Astrocyte (in vitro differentiated cells and primary cell): Measurements from ENCODE around the gene MMP28. TPM values are rescaled to one million over a fixed set of nuclear protein-coding genes. Genes with fewer than 3 reads are reported as not detected.

Experiments used
- DNase-seq: peaks from one replicate; pipeline ENCODE4 v3.0.0-alpha.2; 2010; ENCODE audit warnings: low read depth
- FAIRE-seq: peaks from 2 replicates; lab custom pipeline; 2011; peaks lifted over from hg19 to GRCh38; lab: Jason Lieb, UNC
- H2AFZ ChIP-seq: 2 replicates; pipeline ENCODE4 v1.6.0; 2012; ENCODE audit warnings: low read depth, low read length, inconsistent platforms
- H3K27ac ChIP-seq: 2 replicates; pipeline ENCODE4 v1.5.1; 2011; ENCODE audit warnings: low read depth, low read length, inconsistent platforms
- H3K27me3 ChIP-seq: 2 replicates; pipeline ENCODE4 v1.6.0; 2011; ENCODE audit warnings: low read length, inconsistent platforms; ENCODE audit not compliant: insufficient read depth
- H3K36me3 ChIP-seq: 2 replicates; pipeline ENCODE4 v1.5.1; 2011; ENCODE audit warnings: low read length, inconsistent platforms; ENCODE audit not compliant: insufficient read depth
- H3K4me1 ChIP-seq: 2 replicates; pipeline ENCODE4 v1.5.1; 2011; ENCODE audit warnings: low read length, inconsistent platforms; ENCODE audit not compliant: insufficient read depth
- H3K4me2 ChIP-seq: 2 replicates; pipeline ENCODE4 v1.6.0; 2012; ENCODE audit warnings: low read length, inconsistent platforms
- H3K4me3 ChIP-seq: 2 replicates; pipeline ENCODE4 v1.5.1; 2011; ENCODE audit warnings: low read depth, mild to moderate bottlenecking, low read length, inconsistent platforms; ENCODE audit not compliant: insufficient read depth
- H3K79me2 ChIP-seq: 2 replicates; pipeline ENCODE4 v1.6.0; 2012; ENCODE audit warnings: mild to moderate bottlenecking, low read length, inconsistent platforms; ENCODE audit not compliant: insufficient read depth
- H3K9ac ChIP-seq: 2 replicates; pipeline ENCODE4 v1.6.0; 2012; ENCODE audit warnings: mild to moderate bottlenecking, low read length, inconsistent platforms
- H3K9me3 ChIP-seq: 2 replicates; pipeline ENCODE4 v1.5.1; 2012; ENCODE audit warnings: low read depth, mild to moderate bottlenecking, low read length, inconsistent platforms; ENCODE audit not compliant: insufficient read depth
- H4K20me1 ChIP-seq: 2 replicates; pipeline ENCODE4 v1.6.0; 2012; ENCODE audit warnings: low read length, inconsistent platforms; ENCODE audit not compliant: insufficient read depth
- H3K27ac Mint-ChIP-seq: one replicate; pipeline ENCODE4 v1.8.0; 2021; ENCODE audit warnings: mild to moderate bottlenecking, mixed read lengths; ENCODE audit not compliant: unreplicated experiment
- H3K27me3 Mint-ChIP-seq: one replicate; pipeline ENCODE4 v1.8.0; 2021; ENCODE audit warnings: low read depth, mixed read lengths; ENCODE audit not compliant: unreplicated experiment
- H3K36me3 Mint-ChIP-seq: one replicate; pipeline ENCODE4 v1.8.0; 2021; ENCODE audit warnings: low read depth, mixed read lengths; ENCODE audit not compliant: unreplicated experiment
- H3K4me1 Mint-ChIP-seq: one replicate; pipeline ENCODE4 v1.8.0; 2021; ENCODE audit warnings: low read depth, mixed read lengths; ENCODE audit not compliant: unreplicated experiment
- H3K4me3 Mint-ChIP-seq: one replicate; pipeline ENCODE4 v1.8.0; 2021; ENCODE audit warnings: mild to moderate bottlenecking, moderate library complexity, mixed read lengths; ENCODE audit not compliant: unreplicated experiment
- H3K9me3 Mint-ChIP-seq: one replicate; pipeline ENCODE4 v1.8.0; 2021; ENCODE audit warnings: mild to moderate bottlenecking, mixed read lengths; ENCODE audit not compliant: unreplicated experiment
- CTCF ChIP-seq: IDR thresholded peaks from 2 replicates; pipeline ENCODE4 v1.5.1; 2011; ENCODE audit warnings: low read depth, mild to moderate bottlenecking, inconsistent platforms, low read length, moderate library complexity; ENCODE audit not compliant: insufficient read depth
- EZH2 ChIP-seq: IDR thresholded peaks from 2 replicates; pipeline ENCODE4 v1.6.1; 2012; ENCODE audit warnings: mild to moderate bottlenecking, low read length, inconsistent platforms; ENCODE audit not compliant: insufficient read depth
- total RNA-seq: library from RNA; stranded (reverse); gene quantifications from 2 replicates; pipeline ENCODE4 v1.2.1, GENCODE V29; 2021

The MMP28 gene
- total RNA-seq, 1 donor from 2014 or later = 1.2 TPM

GRCh38 chr17:35793257-35793656 lies 2.2 kb downstream of the MMP28 start:
- no peaks in the 10 kb centered on the region for H4K20me1 ChIP-seq
- no peak overlapping the region for H3K27ac ChIP-seq
- no peaks in the 10 kb centered on the region for H3K79me2 ChIP-seq
- no peak overlapping the region for H3K4me3 ChIP-seq
- Mint-ChIP-seq H3K27ac (no peak overlapping the region), H3K4me3 (no peak overlapping the region), H3K9me3 (no peaks in the 10 kb centered on the region), H3K4me1 (peaks cover 14% of the 10 kb centered on the region), H3K36me3 (no peaks in the 10 kb centered on the region), H3K27me3 (peaks cover 57% of the 10 kb centered on the region)
- FAIRE-seq (no peak), DNase-seq (no peak)
- H2AFZ ChIP-seq = no peak overlapping the region
- peaks cover 18% of the 10 kb centered on the region for H3K4me1 ChIP-seq
- H3K36me3 ChIP-seq = no peaks in the 10 kb centered on the region
- peaks cover 31% of the 10 kb centered on the region for H3K27me3 ChIP-seq
- no peak overlapping the region for H3K9ac ChIP-seq
- no peaks in the 10 kb centered on the region for H3K9me3 ChIP-seq
- no peak overlapping the region for H3K4me2 ChIP-seq
- TF ChIP-seq EZH2 (no peak), CTCF (no peak)

GRCh38 chr17:35791681-35792350 lies 3.6 kb downstream of the MMP28 start:
- H3K4me2 ChIP-seq = no peak overlapping the region
- no peak overlapping the region for H3K27ac Mint-ChIP-seq
- H3K4me3 ChIP-seq = no peak overlapping the region
- peaks cover 23% of the 10 kb centered on the region for H3K4me1 Mint-ChIP-seq
- no peaks in the 10 kb centered on the region for H3K79me2 ChIP-seq
- no peaks in the 10 kb centered on the region for H3K9me3 Mint-ChIP-seq
- DNase-seq (no peak), FAIRE-seq (no peak)
- no peak overlapping the region for H3K27ac ChIP-seq
- H3K9ac ChIP-seq = no peak overlapping the region
- no peak overlapping the region for H2AFZ ChIP-seq
- peaks cover 43% of the 10 kb centered on the region for H3K27me3 Mint-ChIP-seq
- H3K36me3 ChIP-seq = no peaks in the 10 kb centered on the region
- H3K27me3 ChIP-seq = peaks cover 24% of the 10 kb centered on the region
- H3K9me3 ChIP-seq = no peaks in the 10 kb centered on the region
- H3K4me3 Mint-ChIP-seq = no peak overlapping the region
- no peaks in the 10 kb centered on the region for H3K36me3 Mint-ChIP-seq
- TF ChIP-seq CTCF (no peak), EZH2 (no peak)
- no peaks in the 10 kb centered on the region for H4K20me1 ChIP-seq
- H3K4me1 ChIP-seq = peaks cover 29% of the 10 kb centered on the region

GRCh38 chr17:35790841-35791240 lies 4.6 kb downstream of the MMP28 start:
- Mint-ChIP-seq H3K9me3 (no peaks in the 10 kb centered on the region), H3K27ac (no peak overlapping the region), H3K36me3 (no peaks in the 10 kb centered on the region), H3K4me3 (no peak overlapping the region), H3K4me1 (peaks cover 26% of the 10 kb centered on the region), H3K27me3 (peaks cover 35% of the 10 kb centered on the region)
- H3K9me3 ChIP-seq = no peaks in the 10 kb centered on the region
- H2AFZ ChIP-seq = no peak overlapping the region
- no peak for DNase-seq
- H3K9ac ChIP-seq = no peak overlapping the region
- no peak overlapping the region for H3K27ac ChIP-seq
- H3K79me2 ChIP-seq = no peaks in the 10 kb centered on the region
- no peaks in the 10 kb centered on the region for H4K20me1 ChIP-seq
- TF ChIP-seq EZH2 = no peak
- no peak for TF ChIP-seq CTCF
- H3K4me1 ChIP-seq = peaks cover 31% of the 10 kb centered on the region
- no peak overlapping the region for H3K4me3 ChIP-seq
- H3K4me2 ChIP-seq = no peak overlapping the region
- no peak for FAIRE-seq
- H3K36me3 ChIP-seq = no peaks in the 10 kb centered on the region
- H3K27me3 ChIP-seq = peaks cover 14% of the 10 kb centered on the region
